ENCODE measurements around the gene ERBB2. TPM values are rescaled to one million over a fixed set of nuclear protein-coding genes. Genes with fewer than 3 reads are reported as not detected.

The ERBB2 gene
- total and polyA plus RNA-seq, 2 of the 13 experiments (the other 11 are each of a cell fraction or from before 2014, with no cell fraction given), result 57.7 to 64.1 TPM

- TF ChIP-seq IKZF4 (CRISPR knock-in tag; IDR thresholded peaks at IDR 0.05; ENCODE audit: borderline replicate concordance, low read depth, not compliant biosample characterization) (no peak), ZNF160 (CRISPR knock-in tag; IDR thresholded peaks at IDR 0.05) (0 out of 2 replicates have a peak, but pooled peaks have one; percentile 52), ZBTB7A (CRISPR knock-in tag; IDR thresholded peaks at IDR 0.05) (peak; percentile 92), LRRFIP1 (CRISPR knock-in tag; conservative IDR thresholded peaks at IDR 0.05) (no peak), NKX3-1 (CRISPR knock-in tag; IDR thresholded peaks at IDR 0.05) (no peak), ZNF337 (CRISPR knock-in tag; IDR thresholded peaks at IDR 0.05; ENCODE audit: borderline replicate concordance, low read depth) (no peak; the same call in 1 of the 2 replicates), REST (IDR thresholded peaks at IDR 0.05; ENCODE audit: borderline replicate concordance in 1 of 2, low read depth in 1 of 2, low read length in 2 of 2) (0 out of 4 replicates have a peak, but pooled peaks of 1 of the 2 experiments have one; percentile 15), MXD1 (CRISPR knock-in tag; IDR thresholded peaks at IDR 0.05) (no peak), AHR (CRISPR knock-in tag; IDR thresholded peaks at IDR 0.05) (no peak), ZNF773 (CRISPR knock-in tag; IDR thresholded peaks at IDR 0.05; ENCODE audit: borderline replicate concordance) (no peak), MAFF (IDR thresholded peaks at IDR 0.05; ENCODE audit: low read depth, low read length) (no peak), AKNA (CRISPR knock-in tag; IDR thresholded peaks at IDR 0.05; ENCODE audit: borderline replicate concordance) (no peak), TRAFD1 (CRISPR knock-in tag; IDR thresholded peaks at IDR 0.05; ENCODE audit: borderline replicate concordance) (0 out of 2 replicates have a peak, but pooled peaks have one; percentile 83)
Observed at GRCh38 chr17:39750131-39751015, 50.5 kb downstream of the ERBB2 start (continued).
